K562 (cell line): ENCODE results near the gene LILRA5.

Experiments
- AFF1 ChIP-seq, 2 experiments: fragments of 450-650 bp; IDR thresholded peaks; 2 replicates each; pipeline ENCODE4 v1.6.1; 2018; ENCODE audit warnings: mild to moderate bottlenecking in 2 of 2, low read depth in 1 of 2; ENCODE audit not compliant: partially characterized antibody in 2 of 2
- BRF1 ChIP-seq: IDR thresholded peaks from 3 replicates; pipeline ENCODE4 v1.6.1; 2011; ENCODE audit warnings: borderline replicate concordance, mild to moderate bottlenecking; ENCODE audit not compliant: insufficient read length; ENCODE audit errors: extremely low read depth
- CTCF ChIP-seq, 3 experiments: IDR thresholded peaks in 2 of 3; conservative IDR thresholded peaks in 1 of 3; 2 replicates each; pipeline ENCODE4 v1.5.1; 2011 to 2012; ENCODE audit warnings: low read length in 3 of 3, mild to moderate bottlenecking in 3 of 3, control low read depth in 2 of 3, improper control_type of control experiment in 1 of 3, inconsistent platforms in 1 of 3, low read depth in 1 of 3, mixed read lengths in 1 of 3, moderate library complexity in 1 of 3; ENCODE audit not compliant: insufficient read depth in 2 of 3
- NR2C2 ChIP-seq, 2 experiments: fragments of 200-800 bp in 1 of 2; sonication (Bioruptor generic) in 1 of 2; sonication (generic) in 1 of 2; formaldehyde crosslinking in 1 of 2; IDR thresholded peaks; 2 replicates each; pipeline versions ENCODE4 v1.6.1 to v1.8.0; 2016 to 2022; ENCODE audit warnings: mild to moderate bottlenecking in 1 of 2, missing compliant biosample characterization in 1 of 2, missing genetic modification characterization in 1 of 2, missing genetic modification reagents in 1 of 2
- SMAD1 ChIP-seq: fragments of 150-350 bp; IDR thresholded peaks from 2 replicates; pipeline ENCODE4 v1.6.1; 2014; ENCODE audit warnings: low read length, low read depth; ENCODE audit not compliant: partially characterized antibody
- ZBED1 ChIP-seq: IDR thresholded peaks from 2 replicates; pipeline ENCODE4 v1.6.1; 2014
- ZFP36 ChIP-seq: fragments of 150-350 bp; IDR thresholded peaks from 2 replicates; pipeline ENCODE4 v1.6.1; 2018; ENCODE audit warnings: low read length, low read depth; ENCODE audit not compliant: partially characterized antibody

- TF ChIP-seq ZFP36 (no peak), ZBED1 (no peak), CTCF (IDR thresholded peaks at IDR 0.05 in 2 of 3, conservative IDR thresholded peaks at IDR 0.05 in 1 of 3; ENCODE audit: insufficient read depth in 2 of 3, low read depth in 1 of 3, low read length in 3 of 3) (no peak), AFF1 (IDR thresholded peaks at IDR 0.05; ENCODE audit: low read depth in 1 of 2, partially characterized antibody in 2 of 2) (no peak), NR2C2 (CRISPR knock-in tag; IDR thresholded peaks at IDR 0.05) (no peak), NR2C2 (tag; IDR thresholded peaks at IDR 0.05) (no peak), SMAD1 (no peak), BRF1 (no peak)
Measured at GRCh38 chr19:54315956-54316355, 3.0 kb upstream of the LILRA5 start.
